Activated effector memory CD4-positive, alpha-beta T cell treated with Interleukin-2 at 50 U/mL for 16 hours (primary cell): ENCODE measurements around the gene C17orf75.

Source experiments
- DNase-seq: peaks from one replicate; pipeline ENCODE4 v3.0.0-alpha.2; 2020

C17orf75 gene

DNA sequence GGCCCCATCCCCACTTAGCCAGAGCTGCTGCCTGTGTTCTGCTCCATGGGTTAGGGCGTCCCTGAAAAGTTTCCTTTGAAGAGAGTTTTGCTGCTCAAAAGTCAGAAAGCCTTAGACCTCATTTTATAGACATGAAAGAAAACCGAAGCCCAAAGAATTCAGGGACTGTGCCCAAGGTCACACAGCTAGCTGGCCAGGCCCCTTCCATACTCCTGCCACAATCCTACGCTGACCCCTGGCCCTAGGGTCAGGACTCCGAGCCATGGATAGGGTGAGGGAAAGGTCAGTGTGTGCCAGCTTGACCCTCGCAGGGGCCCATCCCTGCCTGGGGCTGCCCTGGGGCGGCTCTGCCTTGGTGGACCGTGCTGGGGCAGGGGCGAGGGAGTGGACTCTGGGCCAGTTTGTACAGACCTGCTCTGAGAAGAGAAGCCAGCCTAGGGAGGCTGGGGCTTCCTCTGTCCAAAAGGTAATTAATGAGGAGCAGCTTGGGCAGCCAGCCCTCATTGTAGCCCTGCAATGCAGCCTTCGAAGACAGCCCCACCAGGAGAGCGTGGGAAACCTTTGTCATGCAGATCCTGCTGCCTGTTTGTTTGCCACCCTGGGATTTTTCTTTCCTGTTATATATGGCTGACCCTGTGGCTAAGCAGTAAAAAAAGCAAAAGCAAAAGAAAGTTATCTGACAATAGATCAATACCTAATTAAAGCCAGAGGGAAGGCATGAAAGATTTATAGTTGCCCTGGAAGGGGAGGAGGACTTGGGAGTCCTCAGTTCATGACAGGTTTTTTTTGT, 38.9 kb downstream of the C17orf75 start:
- DNase-seq, result no peak

DNA sequence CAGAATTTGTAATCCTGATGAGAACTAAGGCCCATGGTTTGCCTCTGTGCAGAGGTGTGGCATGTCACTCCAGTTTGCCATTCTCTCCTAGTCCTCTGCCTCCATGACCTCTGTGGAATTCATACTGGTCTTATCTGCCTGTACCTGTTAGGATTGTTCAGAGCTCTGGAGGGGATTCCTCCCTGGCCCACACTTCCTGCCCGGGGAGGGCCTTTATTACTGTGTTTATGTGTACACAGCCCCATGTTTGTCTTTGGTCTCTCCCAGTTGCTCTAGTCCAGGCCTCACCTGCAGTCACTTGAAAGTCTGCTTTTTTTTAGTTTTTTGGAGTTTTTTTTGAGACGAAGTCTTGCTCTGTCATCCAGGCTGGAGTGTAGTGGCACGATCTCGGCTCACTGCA, 39.9 kb downstream of the C17orf75 start:
- DNase-seq, result no peak

DNA sequence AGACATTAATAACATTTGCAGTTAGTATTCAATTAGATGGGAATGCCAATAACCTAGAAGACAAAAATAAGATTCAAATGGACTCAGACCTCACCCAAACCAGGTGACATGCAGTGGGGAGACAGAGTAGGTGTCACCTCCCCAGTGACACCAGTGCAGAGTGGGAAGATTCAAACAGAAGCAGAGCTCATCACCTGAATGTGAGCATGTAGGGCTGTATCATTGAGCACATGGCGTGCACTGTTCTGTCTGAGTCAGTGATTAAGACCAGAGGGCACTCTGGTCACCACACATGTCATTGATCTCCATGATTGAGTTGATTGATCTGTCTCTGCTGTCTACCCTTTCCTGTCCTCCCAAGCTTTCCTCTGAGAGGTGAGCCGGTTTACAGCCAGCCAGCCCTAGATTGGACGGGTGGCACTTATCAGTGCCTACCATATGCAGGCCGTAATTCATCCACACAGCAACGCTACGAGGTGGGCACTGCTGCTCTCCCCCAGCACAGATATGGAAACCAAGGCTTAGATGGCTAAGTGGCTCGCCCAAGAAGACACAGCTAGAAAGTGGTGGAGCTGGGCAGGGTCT, 42.3 kb downstream of the C17orf75 start:
- no peak for DNase-seq

DNA sequence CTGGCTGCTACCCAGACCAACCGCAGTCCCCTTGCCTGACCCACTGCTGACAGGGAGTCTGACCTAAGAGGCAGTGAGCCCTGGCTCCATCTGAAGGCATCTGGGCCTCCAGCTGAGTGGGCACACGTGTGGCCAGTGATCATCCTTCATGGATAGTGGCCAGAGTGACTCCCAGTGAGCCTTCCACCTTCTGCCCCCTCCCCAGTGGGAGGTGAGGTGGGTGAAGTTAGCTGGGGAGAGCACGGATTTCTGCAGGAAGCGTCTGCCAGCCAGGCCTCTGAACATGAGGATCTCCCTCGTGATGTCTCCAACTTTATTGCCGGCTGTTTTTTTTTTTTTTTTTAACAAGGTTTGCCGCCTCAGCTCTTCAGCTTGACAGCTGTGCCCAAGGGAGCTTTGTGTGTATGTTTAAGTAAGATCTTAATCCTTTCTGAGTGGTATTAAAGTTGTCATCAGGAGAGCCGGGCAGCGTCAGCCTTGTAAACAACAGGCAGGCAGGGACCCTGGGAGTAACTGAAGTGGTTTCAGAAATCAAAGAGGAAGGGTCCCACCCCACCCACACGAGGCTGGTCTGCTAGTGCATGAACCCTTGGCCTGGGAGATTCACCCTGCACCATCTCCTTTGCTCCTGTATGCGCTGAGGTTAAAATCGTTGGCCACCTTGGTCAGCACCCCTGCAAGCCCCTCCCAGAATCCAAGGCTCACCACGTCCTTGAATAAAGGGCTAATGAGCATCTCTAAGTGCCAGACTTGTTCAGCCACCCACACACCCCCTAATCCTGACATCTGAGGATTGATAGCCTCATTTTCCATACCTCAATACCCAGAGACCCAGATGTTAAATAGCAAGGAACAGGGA, 43.0 kb downstream of the C17orf75 start:
- no peak for DNase-seq

DNA sequence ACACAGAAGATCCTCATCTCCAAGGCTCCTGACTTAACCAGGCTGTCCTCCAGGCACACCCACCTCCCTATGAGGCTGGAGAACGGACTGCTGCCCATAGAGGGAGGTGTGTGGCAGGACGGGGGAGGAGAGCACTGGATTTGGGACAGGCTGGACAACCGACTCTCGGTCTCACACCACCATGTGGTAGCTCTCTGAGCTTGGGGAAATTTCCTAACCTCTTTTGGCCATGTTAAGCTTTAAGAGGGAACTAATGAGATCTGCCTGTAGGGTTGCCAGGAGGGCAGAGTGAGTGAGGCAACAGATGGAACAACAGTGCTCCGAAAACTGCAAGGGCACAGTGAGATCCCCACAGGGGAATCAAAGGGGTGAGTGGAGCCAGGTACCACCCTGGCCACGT, 43.7 kb downstream of the C17orf75 start:
- no peak for DNase-seq

DNA sequence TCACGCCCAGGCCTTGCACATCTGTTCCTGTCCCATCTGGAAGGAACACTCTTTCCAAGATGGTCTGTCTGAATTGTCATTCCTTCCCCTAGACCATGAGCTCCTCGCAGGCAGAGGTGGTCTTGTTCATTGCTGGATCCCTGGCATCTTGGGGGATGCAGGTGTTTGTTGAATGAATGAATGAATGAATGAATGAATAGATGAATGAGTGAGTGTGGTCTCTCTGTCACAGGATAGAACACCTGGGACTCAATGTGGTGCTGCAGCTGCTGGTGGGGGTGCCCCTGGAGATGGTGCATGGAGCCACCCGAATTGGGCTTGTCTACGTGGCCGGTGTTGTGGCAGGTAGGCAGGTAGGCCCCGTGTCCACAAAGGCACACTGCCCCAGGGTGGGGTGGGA, 44.1 kb downstream of the C17orf75 start:
- no peak for DNase-seq

DNA sequence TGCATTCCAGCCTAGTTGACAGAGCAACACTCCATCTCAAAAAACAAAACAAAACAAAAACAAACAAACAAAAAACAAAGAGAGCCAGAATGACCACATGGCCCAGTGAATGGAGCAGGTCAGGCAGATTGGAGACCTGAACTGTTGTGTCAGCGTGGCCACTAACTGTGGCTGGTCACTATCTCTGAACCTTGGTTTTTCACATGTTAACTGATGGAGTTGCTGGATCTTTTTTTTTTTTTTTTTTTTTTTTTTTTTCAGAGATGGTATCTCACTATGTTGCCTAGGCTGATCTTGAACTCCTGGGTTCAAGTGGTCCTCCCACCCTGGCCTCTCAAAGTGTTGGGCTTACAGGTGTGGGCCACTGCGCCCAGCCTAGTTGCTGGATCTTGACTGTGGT, 44.5 kb downstream of the C17orf75 start:
- DNase-seq, result no peak

DNA sequence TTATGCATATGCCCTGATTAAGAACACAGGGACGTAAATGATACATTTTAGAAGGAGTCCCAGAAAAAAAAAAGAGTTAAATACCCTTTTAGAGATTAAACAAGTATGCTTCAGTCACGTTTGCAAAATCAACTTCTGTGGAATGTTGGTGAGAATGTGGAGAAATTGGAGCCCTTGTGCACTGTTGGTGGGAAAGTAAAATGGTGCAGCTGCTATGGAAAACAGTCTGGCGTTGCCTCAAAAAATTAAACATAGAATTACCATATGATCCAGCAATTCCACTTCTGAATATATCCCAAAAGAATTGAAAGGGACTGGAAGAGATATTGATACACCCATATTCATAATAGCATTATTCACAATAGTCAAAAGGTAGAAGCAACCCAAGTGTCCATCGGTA, 49.9 kb downstream of the C17orf75 start:
- DNase-seq, result no peak

DNA sequence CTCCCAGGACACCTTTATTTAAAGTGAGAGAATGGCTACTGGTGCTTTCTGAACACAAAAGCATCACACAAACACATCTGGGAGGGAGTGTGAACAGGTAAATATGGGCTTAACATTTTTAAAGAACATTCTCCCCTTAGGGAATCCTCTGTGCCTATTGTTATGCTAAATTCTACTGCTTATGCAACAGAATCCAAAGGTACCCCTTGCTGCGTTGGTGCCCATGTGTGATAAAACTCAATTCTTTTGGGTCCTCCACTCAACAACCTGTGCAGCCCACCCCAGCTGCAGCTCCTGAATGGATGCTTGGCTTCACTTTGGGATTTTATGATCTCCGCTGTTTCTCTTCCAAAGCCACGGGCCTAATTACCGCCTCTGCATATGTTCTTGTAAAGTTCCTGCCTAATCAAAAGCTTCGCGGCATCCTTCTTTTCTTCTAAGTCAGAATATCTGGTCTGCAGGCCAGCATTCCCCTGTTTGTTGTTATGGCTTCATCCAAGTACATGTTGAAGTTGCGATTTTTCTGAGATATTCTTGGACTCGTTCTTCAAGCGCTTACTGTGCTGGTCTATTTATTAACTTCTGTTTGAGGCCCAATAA, 52.4 kb downstream of the C17orf75 start:
- DNase-seq, result no peak

DNA sequence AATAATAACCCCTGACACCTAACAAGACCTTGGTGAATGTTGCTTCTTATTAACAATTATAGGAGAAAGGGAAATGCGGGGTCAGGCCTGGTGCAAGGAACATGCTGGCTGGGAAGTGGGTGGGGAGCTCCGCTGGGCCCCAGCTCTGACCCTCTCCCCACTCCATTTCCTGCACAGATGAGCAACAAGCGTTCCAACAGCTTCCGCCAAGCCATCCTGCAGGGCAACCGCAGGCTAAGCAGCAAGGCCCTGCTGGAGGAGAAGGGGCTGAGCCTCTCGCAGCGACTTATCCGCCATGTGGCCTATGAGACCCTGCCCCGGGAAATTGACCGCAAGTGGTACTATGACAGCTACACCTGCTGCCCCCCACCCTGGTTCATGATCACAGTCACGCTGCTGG, 53.4 kb downstream of the C17orf75 start:
- no peak for DNase-seq

DNA sequence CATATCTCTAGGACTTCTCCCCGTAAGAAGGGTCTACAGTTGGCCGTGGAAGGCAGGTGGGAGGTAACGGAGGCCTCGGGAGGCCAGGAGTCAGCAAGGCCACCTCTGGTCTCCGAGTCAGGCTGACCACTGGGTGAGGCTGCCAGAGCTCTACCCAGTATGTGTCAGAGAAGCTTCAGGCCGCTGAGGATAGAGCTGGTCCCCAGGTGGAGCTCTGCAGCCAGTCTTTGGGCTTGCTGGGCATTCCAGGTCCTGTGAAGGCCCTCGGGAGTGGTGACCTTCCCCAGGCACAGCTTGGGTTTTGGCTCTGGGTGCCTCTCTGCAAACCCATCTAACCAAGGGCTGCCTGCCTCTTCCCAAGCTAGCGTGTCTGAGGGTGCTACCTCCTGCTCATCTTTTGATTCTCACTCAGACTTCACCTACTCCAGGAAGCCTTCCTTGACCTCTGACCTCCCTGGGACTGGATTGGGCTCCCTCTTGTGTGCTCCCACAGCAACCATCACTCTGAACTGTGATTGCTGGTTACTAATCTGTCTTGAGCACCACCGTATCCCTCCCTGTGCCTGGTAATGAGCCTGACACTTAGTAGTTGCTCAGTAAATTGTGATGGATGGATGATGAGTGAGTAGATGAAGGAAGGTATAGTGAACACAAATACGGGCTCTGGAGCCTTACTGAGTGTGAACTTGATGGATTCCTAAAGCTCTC, 54.0 kb downstream of the C17orf75 start:
- no peak for DNase-seq

DNA sequence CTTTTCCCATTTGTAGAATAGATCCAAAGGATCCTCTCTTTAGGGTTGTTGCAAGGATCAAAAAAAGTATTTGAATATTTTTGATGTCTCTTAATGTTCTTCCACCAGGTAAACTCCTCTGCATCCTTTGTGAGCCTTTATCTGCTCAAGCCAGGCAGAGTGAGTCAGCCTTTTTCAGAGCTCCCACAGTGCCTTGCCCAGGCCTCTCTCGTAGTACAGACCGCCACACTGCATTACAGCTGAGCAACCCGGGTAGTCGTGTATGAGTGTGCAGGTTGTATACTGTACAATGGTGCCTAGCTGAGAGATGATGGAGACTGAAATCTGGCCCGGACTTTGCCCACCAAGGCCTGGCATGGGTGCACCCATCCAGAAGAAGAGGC, 55.5 kb downstream of the C17orf75 start:
- DNase-seq, result no peak

DNA sequence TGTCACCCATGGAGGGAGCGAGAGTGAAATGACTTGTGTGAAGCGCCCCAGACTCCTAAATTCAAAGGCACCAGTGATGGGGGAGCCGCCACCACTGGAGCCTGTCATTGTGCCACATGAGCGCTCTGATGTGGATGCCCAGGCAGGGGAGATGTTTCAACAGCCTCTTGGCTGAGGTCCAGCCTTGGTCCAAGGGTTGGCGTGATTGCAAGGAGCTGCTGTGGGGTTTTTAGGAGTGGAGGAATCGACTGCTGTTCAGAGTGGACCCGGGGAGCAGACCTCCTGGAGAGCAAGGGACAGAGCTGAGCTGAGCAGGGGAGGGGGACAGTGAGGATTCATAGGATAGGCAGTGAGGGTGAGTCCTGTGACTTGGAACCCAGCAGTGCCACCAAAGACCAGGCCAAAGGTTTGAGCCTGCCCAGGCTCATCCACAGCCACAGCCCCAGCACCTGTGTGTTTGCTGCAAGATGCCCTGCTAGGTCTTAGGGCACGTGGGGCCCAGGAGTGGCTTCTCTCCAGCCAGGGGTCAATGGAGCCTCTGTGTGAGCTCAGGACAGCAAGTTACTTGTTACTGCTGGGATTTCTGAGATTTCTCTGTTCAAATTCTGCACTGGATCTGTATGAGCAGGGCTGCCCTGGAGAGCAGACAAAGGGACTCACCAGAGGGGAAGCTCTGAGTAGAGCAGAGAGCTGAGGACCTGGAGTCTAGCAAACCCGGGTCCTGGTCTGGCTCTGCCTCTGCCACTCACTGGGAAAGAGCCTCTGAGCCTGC, 56.0 kb downstream of the C17orf75 start:
- no peak for DNase-seq

DNA sequence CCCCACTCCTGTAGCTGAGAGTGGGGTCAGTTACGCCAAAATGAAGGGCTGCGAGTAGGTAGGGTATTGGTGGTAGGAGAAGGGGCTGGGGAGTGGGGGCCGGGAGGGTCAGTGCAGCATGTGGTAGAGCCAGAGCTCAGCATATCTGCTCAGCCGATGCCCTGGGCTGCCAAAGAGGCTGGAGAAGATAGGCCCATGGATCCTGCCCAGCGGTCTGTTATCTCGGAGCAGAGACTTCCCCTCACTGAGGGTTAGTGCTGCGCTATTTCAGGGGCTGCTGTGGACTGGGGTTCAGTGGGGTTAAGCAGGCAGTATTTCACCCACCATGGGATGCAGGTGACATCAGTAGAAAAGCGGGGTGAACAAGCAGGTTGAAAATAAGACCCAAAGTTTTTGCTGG, 56.7 kb downstream of the C17orf75 start:
- DNase-seq, result no peak

DNA sequence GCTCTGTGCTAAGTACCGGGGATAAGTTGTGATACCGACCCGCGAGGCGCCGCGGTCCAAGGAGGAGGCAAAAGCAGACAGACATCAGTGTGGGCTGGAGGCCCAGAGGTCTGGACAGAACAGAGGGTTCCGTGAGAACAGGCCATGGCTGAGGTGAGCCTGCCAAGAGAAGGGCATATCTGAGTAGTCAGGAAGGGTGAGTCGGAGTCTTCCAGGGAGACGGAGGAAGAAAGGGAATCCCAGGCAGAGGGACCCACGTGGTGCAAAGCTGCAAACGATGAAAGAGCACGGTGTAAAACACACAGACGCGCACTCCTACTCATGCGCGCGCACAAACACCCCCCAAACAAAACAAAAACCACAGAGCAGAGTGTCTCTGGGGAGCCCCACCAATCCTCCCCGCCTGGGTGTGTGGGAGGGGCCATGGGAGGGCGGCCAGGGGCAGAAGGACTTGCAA, 58.2 kb downstream of the C17orf75 start:
- DNase-seq, result no peak

DNA sequence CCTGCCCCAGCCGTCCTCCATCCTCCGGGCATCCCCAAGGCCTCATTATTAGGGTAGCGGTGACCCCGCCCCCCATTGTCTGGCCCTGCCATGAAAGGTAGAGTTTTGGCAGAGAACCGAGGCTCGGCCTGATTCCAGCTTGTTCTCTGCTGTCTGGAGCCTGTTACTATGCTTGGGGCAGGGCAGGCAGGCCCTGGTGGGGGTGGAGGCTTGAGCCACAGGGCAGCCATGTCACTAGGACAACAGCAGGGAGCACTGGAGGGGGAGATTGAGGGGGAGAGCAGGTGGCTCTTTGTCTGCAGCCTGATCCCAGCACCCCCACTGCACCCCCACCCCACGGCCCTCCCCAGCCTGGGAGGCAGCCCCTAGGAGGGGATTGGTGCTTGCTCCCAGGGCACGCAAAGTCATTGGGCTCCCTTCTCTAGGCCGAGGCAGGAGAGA, 60.9 kb downstream of the C17orf75 start:
- DNase-seq, result no peak

DNA sequence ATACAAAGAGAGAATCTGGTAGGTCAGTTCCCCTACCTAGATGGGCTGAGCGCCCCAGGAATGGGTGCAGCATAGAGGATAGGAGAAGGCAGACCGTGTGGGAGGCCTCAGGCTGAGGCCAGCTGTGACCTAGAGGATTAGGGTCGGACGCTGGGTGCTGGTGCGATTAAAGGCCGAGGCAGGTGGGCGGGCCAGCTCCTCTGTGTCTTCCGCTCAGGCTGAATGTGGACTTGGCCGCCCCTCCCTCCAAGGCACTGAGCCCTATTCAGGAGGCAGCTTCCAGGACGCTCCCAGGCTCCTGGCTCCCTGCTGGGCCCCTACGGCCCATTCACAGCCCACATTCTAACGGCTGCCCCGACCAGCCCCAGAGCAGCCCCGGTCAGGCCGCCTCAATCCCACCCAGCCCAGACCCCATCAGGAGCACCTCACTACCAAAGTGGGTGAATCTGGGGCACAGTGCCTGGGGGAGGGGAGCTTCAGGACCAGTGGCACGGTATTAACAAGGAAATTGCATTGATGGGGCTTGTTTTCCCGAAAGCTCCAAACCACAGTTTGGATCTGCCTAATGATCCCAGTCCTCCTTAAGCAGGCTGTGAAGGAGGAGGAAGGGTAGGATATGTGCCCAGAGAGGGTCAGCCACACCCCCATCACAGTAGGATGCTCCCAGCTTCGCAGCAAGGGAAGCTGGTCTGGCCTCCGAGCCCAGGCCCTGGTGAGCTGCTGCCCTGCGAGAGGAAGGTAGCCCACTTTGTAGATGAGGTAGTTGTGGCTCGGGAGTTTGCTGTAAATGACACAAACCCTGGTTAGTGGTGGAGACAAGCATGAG, 61.9 kb downstream of the C17orf75 start:
- DNase-seq, result no peak

DNA sequence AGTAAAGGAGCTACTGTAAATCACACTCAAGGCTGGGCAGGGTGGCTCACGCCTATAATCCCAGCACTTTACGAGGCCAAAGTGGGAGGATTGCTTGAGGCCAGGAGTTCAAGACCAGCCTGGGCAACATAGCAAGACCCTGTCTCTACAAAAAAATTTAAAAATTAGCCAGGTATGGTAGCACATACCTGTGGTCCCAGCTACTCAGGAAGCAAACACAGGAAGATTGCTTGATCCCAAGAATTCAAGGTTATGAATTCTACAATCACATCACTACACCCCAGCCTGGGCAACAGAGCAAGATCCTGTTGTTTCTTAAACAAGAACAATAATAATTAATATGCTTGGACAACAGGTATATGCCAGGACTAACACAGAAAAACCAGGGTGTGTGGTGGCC, 63.2 kb downstream of the C17orf75 start:
- DNase-seq, result no peak
